HCT116 (cell line): ENCODE data around the gene BHLHA9.

Source experiments
- CTCF ChIP-seq, 3 experiments: fragments of 200-600 bp in 1 of 3; sonication (generic) in 1 of 3; IDR thresholded peaks in 2 of 3; conservative IDR thresholded peaks in 1 of 3; 2 replicates each; pipeline ENCODE4 v1.5.1; 2012 to 2017; ENCODE audit warnings: low read depth in 2 of 3, low read length in 2 of 3, antibody characterized with exemption in 1 of 3, borderline replicate concordance in 1 of 3, control low read depth in 1 of 3, mild to moderate bottlenecking in 1 of 3, mixed read lengths in 1 of 3, mixed run types in 1 of 3, moderate library complexity in 1 of 3; ENCODE audit not compliant: insufficient read depth in 1 of 3
- POLR2A ChIP-seq: IDR thresholded peaks from 2 replicates; pipeline ENCODE4 v1.7.0; 2011; ENCODE audit warnings: borderline replicate concordance; ENCODE audit not compliant: insufficient read depth, insufficient read length; ENCODE audit errors: extremely low read depth
- TF ChIP-seq, protein P1 (sequence below): IDR thresholded peaks from 2 replicates; pipeline ENCODE4 v1.6.1; 2012

GRCh38 chr17:1227365-1227764, 42.9 kb upstream of the BHLHA9 start:
- TF ChIP-seq POLR2A = no peak
- TF ChIP-seq CTCF (IDR thresholded peaks at IDR 0.05 in 2 of 3, conservative IDR thresholded peaks at IDR 0.05 in 1 of 3; ENCODE audit: borderline replicate concordance in 1 of 3, insufficient read depth in 1 of 3, low read depth in 2 of 3, low read length in 2 of 3) = no peak
- TF ChIP-seq, protein P1, sequence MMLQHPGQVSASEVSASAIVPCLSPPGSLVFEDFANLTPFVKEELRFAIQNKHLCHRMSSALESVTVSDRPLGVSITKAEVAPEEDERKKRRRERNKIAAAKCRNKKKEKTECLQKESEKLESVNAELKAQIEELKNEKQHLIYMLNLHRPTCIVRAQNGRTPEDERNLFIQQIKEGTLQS = no peak
